Activated CD8-positive, alpha-beta memory T cell treated with anti-CD3 and anti-CD28 coated beads for 4 hours (primary cell): ENCODE measurements around the gene ATRNL1.
"Not testable (repeated sequence)": the region's sequence is repeated elsewhere in the genome, so short reads cannot be mapped to it uniquely, and the experiment has no call there.

ENCODE experiments used
- DNase-seq, 2 donors: peaks; one replicate each; pipeline ENCODE4 v3.0.0-alpha.2; 2020; ENCODE audit warnings: low read depth in 2 of 2

ATRNL1 gene

GRCh38 chr10:115092555-115093285, 445 bp upstream of the ATRNL1 start:
- DNase-seq = no peak

GRCh38 chr10:115093776-115094408, 727 bp downstream of the ATRNL1 start:
- DNase-seq = no peak

GRCh38 chr10:115094416-115095140, 1.4 kb downstream of the ATRNL1 start:
- no peak for DNase-seq

- no peak for DNase-seq
Measured at GRCh38 chr10:115095758-115096157, 2.6 kb downstream of the ATRNL1 start.

GRCh38 chr10:115103700-115104099, 10.5 kb downstream of the ATRNL1 start:
- no peak for DNase-seq

- not testable (repeated sequence) for DNase-seq
Measured at GRCh38 chr10:115105411-115105810, 12.2 kb downstream of the ATRNL1 start.

- DNase-seq = no peak
Measured at GRCh38 chr10:115107830-115108229, 14.7 kb downstream of the ATRNL1 start.

- DNase-seq = no peak
Measured at GRCh38 chr10:115117301-115117700, 24.1 kb downstream of the ATRNL1 start.

- DNase-seq = no peak
Measured at GRCh38 chr10:115118346-115118745, 25.2 kb downstream of the ATRNL1 start.

GRCh38 chr10:115125505-115125904, 32.3 kb downstream of the ATRNL1 start:
- no peak for DNase-seq

GRCh38 chr10:115129752-115130151, 36.6 kb downstream of the ATRNL1 start:
- no peak for DNase-seq

GRCh38 chr10:115136616-115137015, 43.5 kb downstream of the ATRNL1 start:
- no peak for DNase-seq

GRCh38 chr10:115141254-115141653, 48.1 kb downstream of the ATRNL1 start:
- no peak for DNase-seq

GRCh38 chr10:115157357-115157756, 64.2 kb downstream of the ATRNL1 start:
- no peak for DNase-seq

- DNase-seq = no peak
Measured at GRCh38 chr10:115163129-115163528, 70.0 kb downstream of the ATRNL1 start.

- DNase-seq = no peak
Measured at GRCh38 chr10:115164220-115164619, 71.1 kb downstream of the ATRNL1 start.

GRCh38 chr10:115167751-115168150, 74.6 kb downstream of the ATRNL1 start:
- no peak for DNase-seq

GRCh38 chr10:115171392-115171960, 78.3 kb downstream of the ATRNL1 start:
- DNase-seq = no peak

GRCh38 chr10:115173915-115174443, 80.8 kb downstream of the ATRNL1 start:
- no peak for DNase-seq

- DNase-seq = not testable (repeated sequence)
Measured at GRCh38 chr10:115207276-115207675, 114.1 kb downstream of the ATRNL1 start.

GRCh38 chr10:115209133-115209532, 116.0 kb downstream of the ATRNL1 start:
- no peak for DNase-seq

- no peak for DNase-seq
Measured at GRCh38 chr10:115214829-115215228, 121.7 kb downstream of the ATRNL1 start.
